HG03097 (cell line): ENCODE measurements around the gene SLX4.

Experiments
- ATAC-seq: cut with Tn5 transposase; IDR thresholded peaks from one replicate; pipeline ENCODE4 v1.9.1; 2021; ENCODE audit not compliant: unreplicated experiment, low FRiP score

SLX4 gene

GRCh38 chr16:3583303-3584038 lies 27.9 kb downstream of the SLX4 start:
- no peak for ATAC-seq

- no peak for ATAC-seq
These were observed 28.9 kb downstream of the SLX4 start for GRCh38 chr16:3582276-3583165.

- no peak for ATAC-seq
These were observed 30.0 kb downstream of the SLX4 start for GRCh38 chr16:3581392-3581791.

- no peak for ATAC-seq
These were observed 30.7 kb downstream of the SLX4 start for GRCh38 chr16:3580686-3581085.

GRCh38 chr16:3580251-3580651 lies 31.2 kb downstream of the SLX4 start:
- no peak for ATAC-seq

- ATAC-seq = no peak
These were observed 31.6 kb downstream of the SLX4 start for GRCh38 chr16:3579776-3580175.

- ATAC-seq = peak; percentile 58
These were observed 32.5 kb downstream of the SLX4 start for GRCh38 chr16:3578610-3579551.

GRCh38 chr16:3578121-3578520 lies 33.3 kb downstream of the SLX4 start:
- ATAC-seq = no peak

- no peak for ATAC-seq
These were observed 34.1 kb downstream of the SLX4 start, which contains the start of gene NLRC3 for GRCh38 chr16:3577302-3577752. TSS of gene NLRC3 (minus strand) at chr16:3577403. CDS start at chr16:3565036, 12,367 bp downstream.

GRCh38 chr16:3576211-3576610 lies 35.2 kb downstream of the SLX4 start:
- no peak for ATAC-seq

- ATAC-seq = no peak
These were observed 35.9 kb downstream of the SLX4 start for GRCh38 chr16:3575491-3575890.

- ATAC-seq = no peak
These were observed 37.2 kb downstream of the SLX4 start for GRCh38 chr16:3574195-3574594.

GRCh38 chr16:3573146-3573815 lies 38.1 kb downstream of the SLX4 start:
- ATAC-seq = no peak

GRCh38 chr16:3570420-3571062 lies 40.9 kb downstream of the SLX4 start:
- ATAC-seq = no peak

- no peak for ATAC-seq
These were observed 41.6 kb downstream of the SLX4 start for GRCh38 chr16:3569851-3570250.

- ATAC-seq = no peak
These were observed 44.4 kb downstream of the SLX4 start for GRCh38 chr16:3566990-3567389.

- no peak for ATAC-seq
These were observed 46.6 kb downstream of the SLX4 start for GRCh38 chr16:3564889-3565141.

GRCh38 chr16:3564130-3564888 lies 47.1 kb downstream of the SLX4 start:
- ATAC-seq = no peak

GRCh38 chr16:3562914-3563480 lies 48.4 kb downstream of the SLX4 start:
- no peak for ATAC-seq
